ENCODE data around the gene APLNR. TPM values are rescaled to one million over a fixed set of nuclear protein-coding genes. Genes with fewer than 3 reads are reported as not detected.

The APLNR gene
- total and polyA plus RNA-seq, 4 donors, result 3.2 to 39.4 (median 4.0) TPM

DNA sequence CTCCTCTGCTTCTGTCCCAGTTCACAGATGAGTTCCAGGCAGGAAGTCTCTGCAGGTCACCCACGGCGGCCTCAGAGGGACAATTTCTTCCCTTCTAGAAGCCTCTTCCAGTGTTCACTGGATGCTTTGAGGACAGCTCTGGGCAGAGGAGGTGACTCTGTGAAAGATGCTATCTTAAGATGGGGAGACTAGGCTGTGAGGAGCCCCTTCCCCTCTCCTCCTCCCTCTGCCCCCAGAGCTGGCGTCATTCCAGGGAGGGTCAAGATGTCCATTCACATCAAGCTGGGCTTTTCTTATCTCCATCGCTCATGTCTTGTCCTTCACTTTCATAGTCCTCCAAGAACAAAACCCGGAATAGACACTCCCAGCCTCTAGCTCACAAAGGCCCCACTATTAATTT lies 3.3 kb downstream of the APLNR start:
- Histone ChIP-seq H3K9me3 (ENCODE audit: control insufficient read depth in 4 of 4, low read length in 3 of 4) (no peaks in the 10 kb centered on the region), H3K4me1 (ENCODE audit: control insufficient read depth in 4 of 4, insufficient read depth in 4 of 4, low read length in 3 of 4) (peaks cover 0 to 7% (median under 1%) of the 10 kb centered on the region in 4 donors), H3K4me3 (ENCODE audit: low read depth in 1 of 3, low read length in 3 of 3) (no peak overlapping the region), H3K27ac (ENCODE audit: low read depth in 1 of 2, low read length in 2 of 2) (no peak overlapping the region), H3K27me3 (ENCODE audit: control insufficient read depth in 4 of 4, insufficient read depth in 4 of 4, low read length in 3 of 4) (peaks cover 0 to 7% (median 2%) of the 10 kb centered on the region in 4 donors), H3K36me3 (ENCODE audit: control insufficient read depth in 4 of 4, insufficient read depth in 3 of 4, low read depth in 1 of 4, low read length in 3 of 4) (no peaks in the 10 kb centered on the region), H3K9ac (ENCODE audit: low read depth in 1 of 2, low read length in 2 of 2) (no peak overlapping the region)
- TF ChIP-seq SP1 (IDR thresholded peaks at IDR 0.05) (no peak), GABPA (IDR thresholded peaks at IDR 0.05 in 1 of 2, conservative IDR thresholded peaks at IDR 0.05 in 1 of 2) (no peak), RXRA (IDR thresholded peaks at IDR 0.05) (no peak), YY1 (IDR thresholded peaks at IDR 0.05) (no peak), JUND (IDR thresholded peaks at IDR 0.05) (no peak), HNF4A (conservative IDR thresholded peaks at IDR 0.05) (no peak), FOXA2 (IDR thresholded peaks at IDR 0.05) (no peak), RAD21 (IDR thresholded peaks at IDR 0.05) (no peak), TAF1 (conservative IDR thresholded peaks at IDR 0.05) (no peak), FOXA1 (IDR thresholded peaks at IDR 0.05) (no peak)
- TF ChIP-seq, protein P1, sequence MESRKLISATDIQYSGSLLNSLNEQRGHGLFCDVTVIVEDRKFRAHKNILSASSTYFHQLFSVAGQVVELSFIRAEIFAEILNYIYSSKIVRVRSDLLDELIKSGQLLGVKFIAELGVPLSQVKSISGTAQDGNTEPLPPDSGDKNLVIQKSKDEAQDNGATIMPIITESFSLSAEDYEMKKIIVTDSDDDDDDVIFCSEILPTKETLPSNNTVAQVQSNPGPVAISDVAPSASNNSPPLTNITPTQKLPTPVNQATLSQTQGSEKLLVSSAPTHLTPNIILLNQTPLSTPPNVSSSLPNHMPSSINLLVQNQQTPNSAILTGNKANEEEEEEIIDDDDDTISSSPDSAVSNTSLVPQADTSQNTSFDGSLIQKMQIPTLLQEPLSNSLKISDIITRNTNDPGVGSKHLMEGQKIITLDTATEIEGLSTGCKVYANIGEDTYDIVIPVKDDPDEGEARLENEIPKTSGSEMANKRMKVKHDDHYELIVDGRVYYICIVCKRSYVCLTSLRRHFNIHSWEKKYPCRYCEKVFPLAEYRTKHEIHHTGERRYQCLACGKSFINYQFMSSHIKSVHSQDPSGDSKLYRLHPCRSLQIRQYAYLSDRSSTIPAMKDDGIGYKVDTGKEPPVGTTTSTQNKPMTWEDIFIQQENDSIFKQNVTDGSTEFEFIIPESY (IDR thresholded peaks at IDR 0.05), result no peak
- DNase-seq (ENCODE audit: low spot score), result no peak
- 56% methylated on average over 5 of the region's 5 CpGs for WGBS

DNA sequence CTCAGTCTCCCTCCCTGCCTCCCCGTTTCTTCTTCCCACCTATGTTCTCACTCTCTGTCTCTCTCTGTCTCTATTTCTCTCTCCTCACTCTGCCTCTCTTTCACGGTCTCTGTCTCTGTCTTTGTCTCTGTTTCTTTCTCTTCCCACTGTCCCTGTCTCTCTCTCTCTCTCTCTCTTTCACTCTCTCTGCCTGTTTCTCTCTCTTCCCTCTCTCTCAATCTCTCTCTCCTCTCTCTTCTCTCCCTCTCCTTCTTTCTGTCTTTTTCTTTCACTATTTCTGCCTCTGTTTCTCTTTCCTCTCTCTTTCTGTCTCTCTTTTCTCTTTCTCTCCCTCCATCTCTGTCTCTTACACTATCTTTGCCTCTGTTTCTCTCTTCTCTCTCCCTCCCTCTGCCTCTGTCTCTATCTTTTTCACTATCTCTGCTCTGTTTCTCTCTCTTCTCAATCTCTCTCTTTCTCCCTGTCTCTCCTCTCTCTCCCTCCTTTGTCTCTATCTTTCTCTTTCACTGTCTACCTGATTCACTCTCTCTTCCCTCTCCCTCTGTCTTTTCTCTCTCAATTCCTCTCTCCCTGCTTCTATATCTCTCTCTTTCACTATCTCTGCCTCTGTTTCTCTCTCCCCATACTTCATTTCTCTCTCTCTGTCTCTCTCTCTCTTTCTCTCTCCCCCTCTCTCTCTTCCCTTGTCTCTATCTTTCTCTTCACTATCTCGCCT lies 5.4 kb downstream of the APLNR start:
- Histone ChIP-seq H3K4me1 (ENCODE audit: control insufficient read depth in 4 of 4, insufficient read depth in 4 of 4, low read length in 3 of 4) (peaks cover 0 to 3% (median under 1%) of the 10 kb centered on the region in 4 donors), H3K27me3 (ENCODE audit: control insufficient read depth in 4 of 4, insufficient read depth in 4 of 4, low read length in 3 of 4) (peaks cover 0 to 7% (median 2%) of the 10 kb centered on the region in 4 donors), H3K27ac (ENCODE audit: low read depth in 1 of 2, low read length in 2 of 2) (no peak overlapping the region), H3K9me3 (ENCODE audit: control insufficient read depth in 4 of 4, low read length in 3 of 4) (no peaks in the 10 kb centered on the region), H3K9ac (ENCODE audit: low read depth in 1 of 2, low read length in 2 of 2) (no peak overlapping the region), H3K4me3 (ENCODE audit: low read depth in 1 of 3, low read length in 3 of 3) (no peak overlapping the region), H3K36me3 (ENCODE audit: control insufficient read depth in 4 of 4, insufficient read depth in 3 of 4, low read depth in 1 of 4, low read length in 3 of 4) (no peaks in the 10 kb centered on the region)
- no peak for DNase-seq (ENCODE audit: low spot score)
- TF ChIP-seq, protein P2, sequence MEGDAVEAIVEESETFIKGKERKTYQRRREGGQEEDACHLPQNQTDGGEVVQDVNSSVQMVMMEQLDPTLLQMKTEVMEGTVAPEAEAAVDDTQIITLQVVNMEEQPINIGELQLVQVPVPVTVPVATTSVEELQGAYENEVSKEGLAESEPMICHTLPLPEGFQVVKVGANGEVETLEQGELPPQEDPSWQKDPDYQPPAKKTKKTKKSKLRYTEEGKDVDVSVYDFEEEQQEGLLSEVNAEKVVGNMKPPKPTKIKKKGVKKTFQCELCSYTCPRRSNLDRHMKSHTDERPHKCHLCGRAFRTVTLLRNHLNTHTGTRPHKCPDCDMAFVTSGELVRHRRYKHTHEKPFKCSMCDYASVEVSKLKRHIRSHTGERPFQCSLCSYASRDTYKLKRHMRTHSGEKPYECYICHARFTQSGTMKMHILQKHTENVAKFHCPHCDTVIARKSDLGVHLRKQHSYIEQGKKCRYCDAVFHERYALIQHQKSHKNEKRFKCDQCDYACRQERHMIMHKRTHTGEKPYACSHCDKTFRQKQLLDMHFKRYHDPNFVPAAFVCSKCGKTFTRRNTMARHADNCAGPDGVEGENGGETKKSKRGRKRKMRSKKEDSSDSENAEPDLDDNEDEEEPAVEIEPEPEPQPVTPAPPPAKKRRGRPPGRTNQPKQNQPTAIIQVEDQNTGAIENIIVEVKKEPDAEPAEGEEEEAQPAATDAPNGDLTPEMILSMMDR (IDR thresholded peaks at IDR 0.05; ENCODE audit: low read depth, low read length, missing input control), result no peak
- TF ChIP-seq, protein P3, sequence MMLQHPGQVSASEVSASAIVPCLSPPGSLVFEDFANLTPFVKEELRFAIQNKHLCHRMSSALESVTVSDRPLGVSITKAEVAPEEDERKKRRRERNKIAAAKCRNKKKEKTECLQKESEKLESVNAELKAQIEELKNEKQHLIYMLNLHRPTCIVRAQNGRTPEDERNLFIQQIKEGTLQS (IDR thresholded peaks at IDR 0.05), result no peak
- 42% methylated on average over 3 of the region's 3 CpGs for WGBS

All from liver (tissue), 9 donors.